Pancreas (tissue), 10 donors: ENCODE results near the gene FAM9B. TPM values are rescaled to one million over a fixed set of nuclear protein-coding genes. Genes with fewer than 3 reads are reported as not detected.

Experiments used
- ATAC-seq, 4 donors: fragments of 200-7000 bp; cut with Tn5 transposase; one replicate each; pipeline versions ENCODE4 v1.8.0 to v1.9.1; 2020; ENCODE audit warnings: mild to moderate bottlenecking in 4 of 4, moderate library complexity in 4 of 4
- DNase-seq, 6 donors: peaks; one replicate each; pipeline ENCODE4 v3.0.0-alpha.2; 2020
- FAIRE-seq: peaks from 2 replicates; lab custom pipeline; 2012; peaks lifted over from hg19 to GRCh38; lab: Jason Lieb, UNC
- H3K27ac ChIP-seq, 4 donors: fragments of 200-600 bp; sonication (generic); 1 replicate in 3 of 4; 2 replicates in 1 of 4; pipeline versions ENCODE4 v1.5.0 to v1.8.0; 2020
- H3K27me3 ChIP-seq, 4 donors: fragments of 200-600 bp; one replicate each; pipeline ENCODE4 v1.8.0; 2021
- H3K36me3 ChIP-seq, 3 donors: fragments of 200-600 bp; sonication (generic) in 1 of 3; one replicate each; pipeline versions ENCODE4 v1.5.0 to v1.8.0; 2020 to 2021
- H3K4me1 ChIP-seq, 3 donors: fragments of 200-600 bp; one replicate each; pipeline ENCODE4 v1.8.0; 2021
- H3K4me3 ChIP-seq, 4 donors: fragments of 200-600 bp; sonication (generic) in 2 of 4; one replicate each; pipeline versions ENCODE4 v1.5.0 to v1.8.0; 2020 to 2021
- H3K9me3 ChIP-seq, 4 donors: fragments of 200-600 bp; one replicate each; pipeline ENCODE4 v1.8.0; 2021
- WGBS, 2 donors: extraction: QIAGEN DNeasy Blood & Tissue Kit; methylation state at CpG; one replicate each; pipeline ENCODE4 v1.1.7; 2013; 5-methylcytosine and 5-hydroxymethylcytosine counted together
- intact Hi-C, 3 donors: fragments of 100-400 bp; cut with DNase I; formaldehyde crosslinking; loops; one replicate each; pipeline versions ENCODE4 v1.11.1 to v1.14.2; 2022
- polyA plus RNA-seq, 2 donors: library from polyadenylated mRNA; stranded (reverse); fragments of 200-250 nt; gene quantifications; one replicate each; pipeline ENCODE4 v1.2.3, GENCODE V29; 2013
- total RNA-seq, 6 donors: library from RNA; stranded (reverse); fragmentation: NEBNext Ultra II Directional in 4 of 6; extraction: Animal tissue kit (Norgen Biotek cat#: 25700) in 4 of 6; gene quantifications; one replicate each; pipeline versions ENCODE4 v1.2.1 to v1.2.4, GENCODE V29; 2021 to 2023
- TF ChIP-seq, protein P1 (sequence below), 4 donors: fragments of 200-600 bp; sonication (generic) in 3 of 4; IDR thresholded peaks; one replicate each; pipeline versions ENCODE4 v1.5.0 to v1.8.0; 2021; ENCODE audit warnings: antibody characterized with exemption in 4 of 4
- donor health status: healthy with polysubstance abuse.
- donor health status: DM: no; HTN: no; CAD: no; lungs with moderate emphysema.
- donor health status: DM: no; HTN: no; CAD: no.
- donor health status: control.
- donor health status: control.
- donor health status: Bipolar disorder and iron deficiency.
- donor health status: DM: yes; HTN: yes; CAD: no.
- donor health status: DM: no; HTN: no; CAD: no.
- donor health status: DM: no; HTN: no; CAD: no.
- donor health status: DM: yes; HTN: yes; CAD: no.

The FAM9B gene
- total RNA-seq: not detected
- not detected for polyA plus RNA-seq

DNA sequence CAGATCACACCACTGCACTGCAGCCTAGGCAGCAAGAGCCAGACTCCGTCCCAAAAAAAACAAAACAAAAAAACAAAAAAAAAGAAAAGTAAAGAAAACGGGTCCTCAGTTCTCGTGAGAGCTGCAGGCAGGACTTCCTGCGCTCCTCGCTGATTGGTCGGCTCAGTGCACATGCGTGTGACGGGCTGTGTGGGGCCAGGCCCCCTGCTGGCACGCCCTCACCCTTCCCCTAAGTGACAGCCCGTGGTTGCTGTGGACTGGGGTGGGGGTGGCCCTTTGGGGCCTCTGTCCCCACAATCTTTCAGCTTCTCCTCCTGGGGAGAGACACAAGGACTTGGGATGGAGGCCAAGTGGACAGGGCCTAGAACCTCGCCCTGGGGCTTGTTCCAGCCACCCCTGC lies at the start of gene FAM9B:
FAM9B (minus strand) TSS at position 139 of the 400 bp plus-strand sequence. CDS start 1,141 bp downstream, outside the sequence.
- peak in 2 of 6 donors; percentile 12 to 32 for DNase-seq
- no peaks in the 10 kb centered on the region for H3K9me3 ChIP-seq
- no peak within 1 kb of the TSS for H3K4me3 ChIP-seq
- FAIRE-seq: no peak
- H3K36me3 ChIP-seq: no peaks in the 10 kb centered on the region
- H3K27ac ChIP-seq: no peak within 1 kb of the TSS
- no peak for ATAC-seq
- TF ChIP-seq, protein P1, sequence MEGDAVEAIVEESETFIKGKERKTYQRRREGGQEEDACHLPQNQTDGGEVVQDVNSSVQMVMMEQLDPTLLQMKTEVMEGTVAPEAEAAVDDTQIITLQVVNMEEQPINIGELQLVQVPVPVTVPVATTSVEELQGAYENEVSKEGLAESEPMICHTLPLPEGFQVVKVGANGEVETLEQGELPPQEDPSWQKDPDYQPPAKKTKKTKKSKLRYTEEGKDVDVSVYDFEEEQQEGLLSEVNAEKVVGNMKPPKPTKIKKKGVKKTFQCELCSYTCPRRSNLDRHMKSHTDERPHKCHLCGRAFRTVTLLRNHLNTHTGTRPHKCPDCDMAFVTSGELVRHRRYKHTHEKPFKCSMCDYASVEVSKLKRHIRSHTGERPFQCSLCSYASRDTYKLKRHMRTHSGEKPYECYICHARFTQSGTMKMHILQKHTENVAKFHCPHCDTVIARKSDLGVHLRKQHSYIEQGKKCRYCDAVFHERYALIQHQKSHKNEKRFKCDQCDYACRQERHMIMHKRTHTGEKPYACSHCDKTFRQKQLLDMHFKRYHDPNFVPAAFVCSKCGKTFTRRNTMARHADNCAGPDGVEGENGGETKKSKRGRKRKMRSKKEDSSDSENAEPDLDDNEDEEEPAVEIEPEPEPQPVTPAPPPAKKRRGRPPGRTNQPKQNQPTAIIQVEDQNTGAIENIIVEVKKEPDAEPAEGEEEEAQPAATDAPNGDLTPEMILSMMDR (IDR thresholded peaks at IDR 0.05): no peak
- no peaks in the 10 kb centered on the region for H3K27me3 ChIP-seq
- WGBS, 2 donors: 84 to 89% methylated on average over 11 of the region's 11 CpGs
- intact Hi-C loops: no loop called here
- no peaks in the 10 kb centered on the region for H3K4me1 ChIP-seq

DNA sequence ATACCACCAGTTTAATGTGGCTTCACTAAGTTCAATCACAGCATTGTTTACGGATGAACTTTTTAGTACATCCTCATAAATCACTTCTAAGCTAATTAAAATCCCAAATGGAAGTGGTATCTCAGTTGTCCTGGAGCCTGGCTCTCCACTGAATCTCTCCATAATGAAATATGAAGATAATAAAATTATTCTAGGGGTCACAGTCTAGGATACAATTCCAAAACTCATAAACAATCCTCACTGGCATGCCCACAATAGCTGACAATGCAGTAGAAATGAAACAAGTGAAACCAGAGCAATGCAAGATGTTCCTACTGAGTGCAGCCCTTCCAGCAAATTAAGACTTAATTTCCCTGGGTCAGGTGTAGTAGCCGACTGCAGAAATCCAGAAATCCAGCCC lies 47.3 kb upstream of the FAM9B start:
- Histone ChIP-seq H3K27ac (no peak overlapping the region), H3K36me3 (no peaks in the 10 kb centered on the region), H3K4me1 (no peaks in the 10 kb centered on the region), H3K9me3 (no peaks in the 10 kb centered on the region), H3K27me3 (peaks cover 0 to 5% (median 0%) of the 10 kb centered on the region in 4 donors), H3K4me3 (no peak overlapping the region)
- FAIRE-seq: no peak
- ATAC-seq: no peak
- DNase-seq: no peak
- intact Hi-C loops: no loop called here
- TF ChIP-seq, protein P1 (IDR thresholded peaks at IDR 0.05): no peak
- WGBS, 2 donors: 64 to 73% methylated on average over 2 of the region's 2 CpGs

DNA sequence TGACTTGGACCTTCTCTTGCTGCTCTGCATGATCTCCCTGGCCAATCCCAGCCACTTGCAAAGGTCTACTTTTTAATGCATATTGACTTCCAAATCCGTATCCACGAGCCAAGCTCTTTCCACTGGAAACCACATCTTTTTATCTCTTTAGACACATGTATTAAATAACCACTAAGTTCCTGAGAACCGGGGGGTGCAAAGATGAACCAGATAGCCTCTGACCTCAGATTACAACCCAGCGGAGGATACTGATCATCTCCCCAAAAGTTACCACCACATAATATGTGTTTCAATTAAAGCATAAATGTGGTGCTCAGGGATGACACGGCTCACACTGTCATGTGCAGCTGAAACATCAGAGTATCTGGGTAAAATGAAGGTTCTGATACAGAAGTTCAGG lies 40.4 kb upstream of the FAM9B start:
- ATAC-seq: no peak
- Histone ChIP-seq H3K27me3 (peaks cover 0 to 11% (median 0%) of the 10 kb centered on the region in 4 donors), H3K4me1 (no peaks in the 10 kb centered on the region), H3K4me3 (no peak overlapping the region), H3K9me3 (no peaks in the 10 kb centered on the region), H3K27ac (no peak overlapping the region), H3K36me3 (no peaks in the 10 kb centered on the region)
- FAIRE-seq: no peak
- TF ChIP-seq, protein P1 (IDR thresholded peaks at IDR 0.05): no peak
- 49 to 63% methylated on average over 5 of the region's 5 CpGs for WGBS, 2 donors
- no peak for DNase-seq
- intact Hi-C loops: no loop called here

DNA sequence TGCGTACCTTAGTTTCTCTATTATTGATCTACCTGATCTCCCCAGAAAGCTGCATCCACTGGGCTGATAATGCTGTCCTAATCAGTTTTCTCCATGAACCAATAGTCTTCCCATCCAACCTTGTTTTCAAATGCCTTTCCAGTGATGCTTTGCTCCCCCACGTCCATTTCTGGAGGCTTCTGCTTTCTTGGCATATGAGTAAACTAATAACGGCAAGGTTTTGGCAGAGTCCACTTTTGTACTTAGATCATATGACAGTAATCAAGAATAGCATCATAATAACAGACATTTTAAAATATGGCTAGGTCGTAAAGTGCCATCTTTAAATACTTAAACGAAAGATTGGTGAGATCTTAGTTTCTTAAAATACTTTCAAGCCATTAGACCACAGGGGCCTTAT lies 38.4 kb upstream of the FAM9B start:
- Histone ChIP-seq H3K4me3 (no peak overlapping the region), H3K27ac (no peak overlapping the region), H3K4me1 (no peaks in the 10 kb centered on the region), H3K36me3 (no peaks in the 10 kb centered on the region), H3K27me3 (peaks cover 0 to 11% (median 0%) of the 10 kb centered on the region in 4 donors), H3K9me3 (no peaks in the 10 kb centered on the region)
- intact Hi-C loops: no loop called here
- DNase-seq (no peak), FAIRE-seq (no peak), ATAC-seq (no peak)
- 57 to 62% methylated on average over 5 of the region's 5 CpGs for WGBS, 2 donors
- TF ChIP-seq, protein P1 (IDR thresholded peaks at IDR 0.05): no peak

DNA sequence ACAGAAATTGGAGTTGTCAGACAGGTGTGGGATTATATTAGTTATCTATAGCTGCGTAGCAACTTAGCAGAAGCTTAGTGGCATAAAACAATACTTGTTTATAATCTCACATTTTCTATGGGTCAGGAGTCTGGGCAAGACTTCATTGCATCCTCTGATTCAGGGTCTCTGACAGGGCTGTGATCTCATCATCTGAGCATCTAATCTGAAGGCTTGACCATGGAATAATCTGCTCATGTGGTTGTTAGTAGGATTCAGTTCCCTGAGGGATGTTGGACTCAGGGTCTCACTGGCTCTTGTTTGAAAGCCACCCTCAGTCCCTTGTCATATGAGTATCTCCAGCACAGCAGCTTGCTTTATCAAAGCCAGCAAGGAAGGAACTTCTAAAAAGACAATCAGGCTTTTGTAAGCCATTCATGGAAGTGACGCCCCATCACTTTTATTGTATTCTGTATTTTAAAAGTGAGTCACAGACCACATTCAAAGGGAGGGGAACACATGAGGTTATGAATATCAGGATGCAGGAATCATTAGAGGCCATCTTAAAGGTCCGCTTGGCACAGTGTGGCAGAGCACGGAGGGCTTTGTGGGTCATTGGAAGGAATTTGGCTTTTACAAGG lies 37.2 kb upstream of the FAM9B start:
- Histone ChIP-seq H3K4me3 (no peak overlapping the region), H3K36me3 (no peaks in the 10 kb centered on the region), H3K27me3 (peaks cover 0 to 8% (median 0%) of the 10 kb centered on the region in 4 donors), H3K4me1 (no peaks in the 10 kb centered on the region), H3K9me3 (no peaks in the 10 kb centered on the region), H3K27ac (no peak overlapping the region)
- WGBS, 2 donors: 81 to 84% methylated on average over 4 of the region's 4 CpGs
- TF ChIP-seq, protein P1 (IDR thresholded peaks at IDR 0.05): no peak
- DNase-seq (no peak), FAIRE-seq (no peak), ATAC-seq (no peak)
- intact Hi-C loops: no loop called here
